Measurements from ENCODE around the gene COA7.

Gene COA7

DNA sequence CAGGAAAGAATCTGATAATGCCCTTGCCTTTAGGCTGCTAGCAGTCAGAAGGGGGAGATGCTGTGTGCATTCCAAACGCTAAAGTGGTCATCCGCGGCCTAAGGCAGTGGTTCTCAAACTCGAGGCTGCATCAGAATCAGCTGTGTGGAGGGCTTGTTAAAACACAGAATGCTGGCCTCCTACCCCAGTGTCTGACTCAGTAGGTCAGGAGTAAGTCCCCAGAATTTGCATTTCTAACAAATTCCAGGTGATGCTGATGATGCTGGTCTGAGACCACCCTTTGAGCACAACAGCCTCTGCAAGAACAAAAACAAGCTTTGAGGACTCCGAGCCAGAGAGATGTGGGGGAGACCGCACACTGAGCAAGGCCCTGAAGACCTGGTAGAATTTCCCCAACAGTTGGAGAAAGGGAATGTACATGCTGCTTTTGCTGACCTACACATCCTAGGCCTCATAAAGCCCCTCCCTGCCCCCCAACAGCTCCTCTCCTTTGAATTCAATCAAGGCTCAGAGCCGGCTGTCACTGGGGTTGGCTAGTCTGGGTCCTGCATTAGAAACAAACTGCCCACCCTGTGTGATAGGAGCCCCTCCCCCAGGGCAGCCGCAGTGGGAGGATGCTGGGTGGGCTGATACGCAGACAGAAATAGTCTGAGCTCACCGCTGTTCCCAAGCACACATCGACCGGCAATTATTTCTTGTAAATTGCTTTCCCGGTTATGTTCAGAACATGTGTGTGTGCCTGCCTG lies 38.1 kb downstream of the COA7 start:
- TF ChIP-seq, protein P1, sequence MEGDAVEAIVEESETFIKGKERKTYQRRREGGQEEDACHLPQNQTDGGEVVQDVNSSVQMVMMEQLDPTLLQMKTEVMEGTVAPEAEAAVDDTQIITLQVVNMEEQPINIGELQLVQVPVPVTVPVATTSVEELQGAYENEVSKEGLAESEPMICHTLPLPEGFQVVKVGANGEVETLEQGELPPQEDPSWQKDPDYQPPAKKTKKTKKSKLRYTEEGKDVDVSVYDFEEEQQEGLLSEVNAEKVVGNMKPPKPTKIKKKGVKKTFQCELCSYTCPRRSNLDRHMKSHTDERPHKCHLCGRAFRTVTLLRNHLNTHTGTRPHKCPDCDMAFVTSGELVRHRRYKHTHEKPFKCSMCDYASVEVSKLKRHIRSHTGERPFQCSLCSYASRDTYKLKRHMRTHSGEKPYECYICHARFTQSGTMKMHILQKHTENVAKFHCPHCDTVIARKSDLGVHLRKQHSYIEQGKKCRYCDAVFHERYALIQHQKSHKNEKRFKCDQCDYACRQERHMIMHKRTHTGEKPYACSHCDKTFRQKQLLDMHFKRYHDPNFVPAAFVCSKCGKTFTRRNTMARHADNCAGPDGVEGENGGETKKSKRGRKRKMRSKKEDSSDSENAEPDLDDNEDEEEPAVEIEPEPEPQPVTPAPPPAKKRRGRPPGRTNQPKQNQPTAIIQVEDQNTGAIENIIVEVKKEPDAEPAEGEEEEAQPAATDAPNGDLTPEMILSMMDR (IDR thresholded peaks at IDR 0.05; ENCODE audit: borderline replicate concordance, control extremely low read depth, extremely low read depth, insufficient read depth, missing control alignments), result no peak
- in situ Hi-C loops (cut with MboI; ENCODE audit: low sequenced_read_pairs, unreplicated experiment), result no loop called here
- no peak for DNase-seq (ENCODE audit: low spot score)

- TF ChIP-seq, protein P1 (IDR thresholded peaks at IDR 0.05; ENCODE audit: borderline replicate concordance, control extremely low read depth, extremely low read depth, insufficient read depth, missing control alignments), result no peak
- peak; percentile 74 for DNase-seq (ENCODE audit: low spot score)
- in situ Hi-C loops (cut with MboI; ENCODE audit: low sequenced_read_pairs, unreplicated experiment), result no loop called here
Observed at GRCh38 chr1:52659356-52659755, 38.8 kb downstream of the COA7 start.

GRCh38 chr1:52658795-52659194 lies 39.4 kb downstream of the COA7 start:
- in situ Hi-C loops (cut with MboI; ENCODE audit: low sequenced_read_pairs, unreplicated experiment), result no loop called here
- DNase-seq (ENCODE audit: low spot score), result no peak

GRCh38 chr1:52657702-52658101 lies 40.4 kb downstream of the COA7 start:
- in situ Hi-C loops (cut with MboI; ENCODE audit: low sequenced_read_pairs, unreplicated experiment), result no loop called here
- no peak for DNase-seq (ENCODE audit: low spot score)
- TF ChIP-seq, protein P1 (IDR thresholded peaks at IDR 0.05; ENCODE audit: borderline replicate concordance, control extremely low read depth, extremely low read depth, insufficient read depth, missing control alignments), result no peak

More at GRCh38 chr1:52658795-52659194, 39.4 kb downstream of the COA7 start:
- TF ChIP-seq, protein P1 (IDR thresholded peaks at IDR 0.05; ENCODE audit: borderline replicate concordance, control extremely low read depth, extremely low read depth, insufficient read depth, missing control alignments), result no peak

- TF ChIP-seq, protein P1 (IDR thresholded peaks at IDR 0.05; ENCODE audit: borderline replicate concordance, control extremely low read depth, extremely low read depth, insufficient read depth, missing control alignments), result no peak
- in situ Hi-C loops (cut with MboI; ENCODE audit: low sequenced_read_pairs, unreplicated experiment), result no loop called here
Observed at GRCh38 chr1:52654063-52654462, 44.1 kb downstream of the COA7 start.

GRCh38 chr1:52653207-52653849 lies 44.8 kb downstream of the COA7 start:
- in situ Hi-C loops (cut with MboI; ENCODE audit: low sequenced_read_pairs, unreplicated experiment), result no loop called here
- TF ChIP-seq, protein P1 (IDR thresholded peaks at IDR 0.05; ENCODE audit: borderline replicate concordance, control extremely low read depth, extremely low read depth, insufficient read depth, missing control alignments), result no peak
- no peak for DNase-seq (ENCODE audit: low spot score)

More at GRCh38 chr1:52654063-52654462, 44.1 kb downstream of the COA7 start:
- no peak for DNase-seq (ENCODE audit: low spot score)
